ENCODE data around the gene RANBP17. TPM values are rescaled to one million over a fixed set of nuclear protein-coding genes. Genes with fewer than 3 reads are reported as not detected.

Gene RANBP17
- total and polyA plus RNA-seq, 12 donors = 5.5 to 119 (median 22.2) TPM

DNA sequence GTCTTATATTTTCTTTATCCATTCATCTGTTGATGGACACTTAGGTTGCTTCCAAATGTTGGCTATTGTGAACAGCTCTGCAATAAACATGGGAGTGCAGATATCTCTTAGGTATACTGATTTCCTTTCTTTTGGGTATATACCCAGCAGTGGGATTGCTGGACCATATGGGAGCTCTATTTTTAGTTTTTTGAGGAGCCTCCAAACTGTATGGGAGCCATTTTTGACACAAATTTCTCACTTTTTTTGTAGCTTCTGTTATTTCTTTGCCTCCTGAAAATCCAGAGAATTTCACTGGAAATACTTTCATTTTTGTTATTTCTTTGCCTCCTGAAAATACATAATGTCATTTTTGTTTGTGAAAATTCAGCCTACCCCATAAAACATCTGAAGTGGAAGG, 15.0 kb upstream of the RANBP17 start:
- TF ChIP-seq, protein P1, sequence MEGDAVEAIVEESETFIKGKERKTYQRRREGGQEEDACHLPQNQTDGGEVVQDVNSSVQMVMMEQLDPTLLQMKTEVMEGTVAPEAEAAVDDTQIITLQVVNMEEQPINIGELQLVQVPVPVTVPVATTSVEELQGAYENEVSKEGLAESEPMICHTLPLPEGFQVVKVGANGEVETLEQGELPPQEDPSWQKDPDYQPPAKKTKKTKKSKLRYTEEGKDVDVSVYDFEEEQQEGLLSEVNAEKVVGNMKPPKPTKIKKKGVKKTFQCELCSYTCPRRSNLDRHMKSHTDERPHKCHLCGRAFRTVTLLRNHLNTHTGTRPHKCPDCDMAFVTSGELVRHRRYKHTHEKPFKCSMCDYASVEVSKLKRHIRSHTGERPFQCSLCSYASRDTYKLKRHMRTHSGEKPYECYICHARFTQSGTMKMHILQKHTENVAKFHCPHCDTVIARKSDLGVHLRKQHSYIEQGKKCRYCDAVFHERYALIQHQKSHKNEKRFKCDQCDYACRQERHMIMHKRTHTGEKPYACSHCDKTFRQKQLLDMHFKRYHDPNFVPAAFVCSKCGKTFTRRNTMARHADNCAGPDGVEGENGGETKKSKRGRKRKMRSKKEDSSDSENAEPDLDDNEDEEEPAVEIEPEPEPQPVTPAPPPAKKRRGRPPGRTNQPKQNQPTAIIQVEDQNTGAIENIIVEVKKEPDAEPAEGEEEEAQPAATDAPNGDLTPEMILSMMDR (IDR thresholded peaks at IDR 0.05) = no peak
- TF ChIP-seq POLR2A (IDR thresholded peaks at IDR 0.05) = no peak
- no peak overlapping the region for H3K4me3 ChIP-seq
- DNase-seq = no peak
- intact Hi-C loops (cut with DNase I) = no loop called here
- H3K27ac ChIP-seq = no peak overlapping the region
- peaks cover 2% of the 10 kb centered on the region for H3K27me3 ChIP-seq
- no peaks in the 10 kb centered on the region for H3K9me3 ChIP-seq (replicated peaks in 1 of 3)
- no peaks in the 10 kb centered on the region for H3K4me1 ChIP-seq (replicated peaks in 1 of 2)
- H3K36me3 ChIP-seq (replicated peaks in 1 of 2) = no peaks in the 10 kb centered on the region

DNA sequence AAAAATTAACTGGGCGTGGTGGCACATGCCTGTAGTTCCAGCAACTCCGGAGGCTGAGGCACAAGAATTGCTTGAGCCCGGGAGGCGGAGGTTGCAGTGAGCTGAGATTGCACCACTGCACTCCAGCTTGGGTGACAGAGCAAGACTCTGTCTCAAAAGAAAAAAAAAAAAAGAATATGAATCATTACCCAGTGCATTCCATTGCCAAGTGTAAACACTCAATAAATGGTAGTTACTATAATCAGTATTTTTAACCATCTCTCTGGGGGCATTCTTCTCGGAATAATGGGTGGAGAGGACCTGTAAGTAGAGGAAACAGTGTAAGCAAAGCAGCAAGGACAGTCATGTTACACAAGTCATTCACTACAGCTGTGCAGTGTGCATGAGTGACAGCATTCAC, 13.8 kb upstream of the RANBP17 start:
- DNase-seq = no peak
- H3K36me3 ChIP-seq (replicated peaks in 1 of 2) = no peaks in the 10 kb centered on the region
- 67 to 80% (median 75%) methylated on average over 5 of the region's 5 CpGs for WGBS, 4 donors
- intact Hi-C loops (cut with DNase I) = no loop called here
- H3K9me3 ChIP-seq (replicated peaks in 1 of 3) = no peaks in the 10 kb centered on the region
- H3K4me3 ChIP-seq = no peak overlapping the region
- no peak overlapping the region for H3K27ac ChIP-seq
- H3K4me1 ChIP-seq (replicated peaks in 1 of 2) = no peaks in the 10 kb centered on the region
- peaks cover 2% of the 10 kb centered on the region for H3K27me3 ChIP-seq
- no peak for TF ChIP-seq POLR2A (IDR thresholded peaks at IDR 0.05)
- TF ChIP-seq, protein P1 (IDR thresholded peaks at IDR 0.05) = no peak

DNA sequence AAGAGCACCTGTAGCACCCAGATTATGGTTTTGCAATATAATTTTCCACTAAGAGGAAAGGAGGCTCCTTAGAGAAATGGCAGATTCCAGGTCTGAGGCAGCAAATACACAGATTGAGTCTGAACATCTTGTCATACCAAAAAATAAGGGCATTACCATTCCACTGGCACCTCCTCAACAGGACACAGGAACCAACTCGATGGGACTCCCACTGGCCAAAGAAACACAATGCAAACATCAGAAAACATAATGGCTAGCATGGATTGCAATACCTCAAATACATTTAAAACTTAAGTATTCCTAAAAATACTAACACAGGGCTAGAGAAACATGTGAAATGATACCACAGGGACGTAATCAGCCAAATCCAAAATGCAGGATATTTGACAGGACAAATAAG, 12.4 kb upstream of the RANBP17 start:
- TF ChIP-seq POLR2A (IDR thresholded peaks at IDR 0.05) = no peak
- TF ChIP-seq, protein P1 (IDR thresholded peaks at IDR 0.05) = no peak
- Histone ChIP-seq H3K4me1 (replicated peaks in 1 of 2) (no peaks in the 10 kb centered on the region), H3K36me3 (replicated peaks in 1 of 2) (no peaks in the 10 kb centered on the region), H3K9me3 (replicated peaks in 1 of 3) (no peaks in the 10 kb centered on the region), H3K27ac (no peak overlapping the region), H3K27me3 (peaks cover 2% of the 10 kb centered on the region), H3K4me3 (no peak overlapping the region)
- 70 to 83% (median 76%) methylated on average over 2 of the region's 2 CpGs for WGBS, 4 donors
- intact Hi-C loops (cut with DNase I) = no loop called here
- DNase-seq = no peak

- Histone ChIP-seq H3K4me3 (no peak overlapping the region), H3K4me1 (replicated peaks in 1 of 2) (no peaks in the 10 kb centered on the region), H3K36me3 (replicated peaks in 1 of 2) (no peaks in the 10 kb centered on the region), H3K9me3 (replicated peaks in 1 of 3) (no peaks in the 10 kb centered on the region), H3K27me3 (no peaks in the 10 kb centered on the region), H3K27ac (no peak overlapping the region)
- no peak for DNase-seq
- intact Hi-C loops (cut with DNase I) = no loop called here
- TF ChIP-seq, protein P1 (IDR thresholded peaks at IDR 0.05) = no peak
- no peak for TF ChIP-seq POLR2A (IDR thresholded peaks at IDR 0.05)
- WGBS, 4 donors = 78 to 84% (median 80%) methylated on average over 6 of the region's 6 CpGs
These were observed 7.3 kb upstream of the RANBP17 start for GRCh38 chr5:170854566-170854965.
